HepG2 (cell line): ENCODE measurements around the gene MVB12A. TPM values are rescaled to one million over a fixed set of nuclear protein-coding genes. Genes with fewer than 3 reads are reported as not detected.

Source experiments
- ATAC-seq: fragments of 200-7000 bp; cut with Tn5 transposase; 3 replicates; pipeline ENCODE4 v1.9.1; 2020; ENCODE audit warnings: mild to moderate bottlenecking, moderate library complexity
- BruUV-seq: library from RNA; stranded (reverse); fragments of 400-500 nt; replicated peaks from 2 replicates; lab custom pipeline; 2021; lab: Mats Ljungman, UMichigan
- CTCF ChIA-PET: fragments of 300-600 bp; formaldehyde crosslinking; extraction: SDS; loops from one replicate; lab custom pipeline; 2021; ENCODE audit warnings: low total read pairs, inconsistent platforms, low intra/inter-chr PET ratio; lab: Yijun Ruan, JAX
- POLR2A ChIA-PET: fragments of 350-600 bp; sonication (Branson Sonifier 250); formaldehyde crosslinking; loops from one replicate; lab custom pipeline; 2020; ENCODE audit warnings: antibody characterized with exemption, inconsistent platforms; lab: Yijun Ruan, JAX
- DNase-seq: peaks from one replicate; pipeline ENCODE4 v3.0.0-alpha.2; 2015; ENCODE audit warnings: low spot score
- FAIRE-seq: peaks from 3 replicates; lab custom pipeline; 2011; peaks lifted over from hg19 to GRCh38; lab: Jason Lieb, UNC
- H2AFZ ChIP-seq: one replicate; pipeline ENCODE4 v1.6.1; 2011; ENCODE audit warnings: low read length, inconsistent platforms
- H3K27ac ChIP-seq: fragments of 300-600 bp; 3 replicates; pipeline ENCODE4 v1.8.0; 2011; ENCODE audit warnings: mixed run types, mild to moderate bottlenecking, mixed read lengths, low read length, inconsistent platforms; ENCODE audit not compliant: insufficient read depth; ENCODE audit errors: extremely low read length
- H3K27me3 ChIP-seq, 2 experiments: fragments of 200-600 bp in 1 of 2; 2 replicates in 1 of 2; 3 replicates in 1 of 2; pipeline versions ENCODE4 v1.6.0 to v1.8.0; 2011; ENCODE audit warnings: low read length in 2 of 2, mild to moderate bottlenecking in 2 of 2, moderate library complexity in 2 of 2, inconsistent platforms in 1 of 2; ENCODE audit not compliant: insufficient read depth in 2 of 2, control insufficient read depth in 1 of 2
- H3K36me3 ChIP-seq, 2 experiments: fragments of 200-600 bp in 1 of 2; replicated peaks in 1 of 2; 2 replicates in 1 of 2; 3 replicates in 1 of 2; pipeline versions ENCODE4 v1.5.1 to v1.8.0; 2011; ENCODE audit warnings: low read length in 2 of 2, inconsistent platforms in 1 of 2; ENCODE audit not compliant: insufficient read depth in 2 of 2, control insufficient read depth in 1 of 2
- H3K4me1 ChIP-seq: 2 replicates; pipeline ENCODE4 v1.5.1; 2012; ENCODE audit warnings: low read length, inconsistent platforms; ENCODE audit not compliant: insufficient read depth
- H3K4me2 ChIP-seq: 2 replicates; pipeline ENCODE4 v1.6.0; 2011; ENCODE audit warnings: low read depth, low read length, inconsistent platforms
- H3K4me3 ChIP-seq, 3 experiments: fragments of 200-600 bp in 1 of 3; sonication (generic), shearing (Covaris generic) in 1 of 3; replicated peaks in 1 of 3; 2 replicates each; pipeline ENCODE4 v1.5.1; 2011 to 2016; ENCODE audit warnings: low read length in 3 of 3, inconsistent platforms in 2 of 3, low read depth in 2 of 3, mild to moderate bottlenecking in 2 of 3, control low read depth in 1 of 3, mixed read lengths in 1 of 3; ENCODE audit not compliant: insufficient read depth in 1 of 3
- H3K79me2 ChIP-seq: one replicate; pipeline ENCODE4 v1.6.1; 2011; ENCODE audit warnings: low read length, inconsistent platforms; ENCODE audit not compliant: insufficient read depth
- H3K9ac ChIP-seq: 2 replicates; pipeline ENCODE4 v1.6.0; 2011; ENCODE audit warnings: mild to moderate bottlenecking, low read depth, low read length, inconsistent platforms; ENCODE audit not compliant: insufficient read depth
- H3K9me3 ChIP-seq: 2 replicates; pipeline ENCODE4 v1.5.1; 2012; ENCODE audit warnings: mild to moderate bottlenecking, low read length
- H4K20me1 ChIP-seq: 2 replicates; pipeline ENCODE4 v1.6.0; 2011; ENCODE audit warnings: inconsistent platforms, mild to moderate bottlenecking, low read length, moderate library complexity; ENCODE audit not compliant: insufficient read depth
- FOSL2 ChIP-seq: sonication (generic); formaldehyde crosslinking; IDR thresholded peaks from 2 replicates; pipeline ENCODE4 v1.4.0; 2020; ENCODE audit warnings: missing genetic modification reagents
- NFE2L2 ChIP-seq: fragments of 150-350 bp; IDR thresholded peaks from 2 replicates; pipeline ENCODE4 v1.6.1; 2014; ENCODE audit warnings: low read length
- SOX13 ChIP-seq, 3 experiments: fragments of 450-650 bp in 1 of 3; sonication (generic) in 1 of 3; formaldehyde crosslinking in 1 of 3; IDR thresholded peaks in 2 of 3; conservative IDR thresholded peaks in 1 of 3; 2 replicates each; pipeline versions ENCODE4 v1.5.0 to v1.6.1; 2016 to 2020; ENCODE audit warnings: antibody characterized with exemption in 1 of 3, mild to moderate bottlenecking in 1 of 3, missing compliant biosample characterization in 1 of 3, missing genetic modification reagents in 1 of 3, moderate library complexity in 1 of 3
- SRSF1 ChIP-seq: fragments of 200-400 bp; formaldehyde crosslinking; optimal IDR thresholded peaks from 2 replicates; pipeline ENCODE3; 2017; ENCODE audit warnings: mild to moderate bottlenecking, low read depth, low read length, moderate library complexity
- ZNF362 ChIP-seq: sonication (generic); formaldehyde crosslinking; IDR thresholded peaks from 2 replicates; pipeline ENCODE4 v1.4.0; 2020; ENCODE audit warnings: missing genetic modification reagents, mild to moderate bottlenecking, borderline replicate concordance
- ZNF574 ChIP-seq: sonication (generic); formaldehyde crosslinking; IDR thresholded peaks from 2 replicates; pipeline ENCODE4 v1.4.0; 2020; ENCODE audit warnings: missing genetic modification reagents
- ZNF761 ChIP-seq: sonication (generic); formaldehyde crosslinking; conservative IDR thresholded peaks from 2 replicates; pipeline ENCODE4 v1.4.0; 2020; ENCODE audit warnings: mild to moderate bottlenecking, missing genetic modification reagents
- ZNF768 ChIP-seq: sonication (generic); formaldehyde crosslinking; IDR thresholded peaks from 2 replicates; pipeline ENCODE4 v1.4.0; 2020; ENCODE audit warnings: missing genetic modification reagents
- WGBS: methylation state at CpG from one replicate; pipeline ENCODE4 v1.1.6; 2017; ENCODE audit warnings: low lambda C conversion rate; 5-methylcytosine and 5-hydroxymethylcytosine counted together
- in situ Hi-C: cut with HindIII; loops from 2 replicates; pipeline ENCODE4 v1.10.0; 2017; ENCODE audit warnings: low pct_unique_long_range_greater_than_20kb; ENCODE audit not compliant: extremely low pct_ligation_motif_present
- intact Hi-C: fragments of 100-400 bp; cut with micrococcal nuclease; formaldehyde crosslinking; loops from one replicate; pipeline ENCODE4 v1.10.0; 2022; ENCODE audit not compliant: unreplicated experiment
- polyA plus RNA-seq, 8 experiments: library from polyadenylated mRNA; depleted of rRNA in 3 of 8; stranded (reverse) in 7 of 8; unstranded in 1 of 8; fragments of >200 nt; fragmentation: Illumina TruSeq in 4 of 8; extraction: Trizol in 4 of 8; gene quantifications; 2 replicates each; pipeline versions ENCODE4 v1.2.1 to v1.2.3, GENCODE V29; 2011 to 2016; ENCODE audit warnings: low read depth in 4 of 8, missing spikeins in 1 of 8, mixed read lengths in 1 of 8; ENCODE audit not compliant: insufficient read depth in 1 of 8
- total RNA-seq, 5 experiments: library from RNA; depleted of rRNA; stranded (reverse); fragments of >200 nt; fragmentation: Illumina TruSeq; extraction: Trizol; gene quantifications; 2 replicates each; pipeline ENCODE4 v1.2.3, GENCODE V29; 2016; ENCODE audit warnings: low read depth in 1 of 5

The MVB12A gene
- total and polyA plus RNA-seq, 2 of the 13 experiments (the other 11 are each of a cell fraction or from before 2014, with no cell fraction given), result 35.7 to 36.1 TPM

GRCh38 chr19:17450264-17451075 is 30.6 kb downstream of the MVB12A start:
- TF ChIP-seq NFE2L2, result 0 out of 2 replicates have a peak, but pooled peaks have one; percentile 53
- no peak for TF ChIP-seq ZNF362 (CRISPR knock-in tag)
- TF ChIP-seq FOSL2 (CRISPR knock-in tag), result 0 out of 2 replicates have a peak, but pooled peaks have one; percentile 13
- Histone ChIP-seq H3K4me1 (0 out of 2 replicates have a peak, but pooled peaks cover 7% of the 10 kb centered on the region), H3K79me2 (no peaks in the 10 kb centered on the region), H4K20me1 (no peaks in the 10 kb centered on the region), H3K27me3 (peaks cover 2 to 6% of the 10 kb centered on the region in 2 experiments; a peak in 4 of 5 replicates), H3K27ac (no peak overlapping the region), H3K4me3 (no peak overlapping the region), H3K9me3 (no peaks in the 10 kb centered on the region), H3K4me2 (no peak overlapping the region), H3K36me3 (no peaks in the 10 kb centered on the region), H3K9ac (no peak overlapping the region), H2AFZ (no peak overlapping the region)
- no TSS peak for BruUV-seq
- DNase-seq (no peak), ATAC-seq (no peak), FAIRE-seq (no peak)
- in situ Hi-C loops (loop anchor here (10.0 kb wide), 1 partner anchor 124 kb away; no protein-coding TSS in a partner anchor), intact Hi-C loops (no loop called here)
- ChIA-PET POLR2A (no interaction called here), CTCF (no interaction called here)
- 10% methylated on average over 8 of the region's 8 CpGs for WGBS

GRCh38 chr19:17451820-17452219 is 32.0 kb downstream of the MVB12A start:
- ChIA-PET CTCF (no interaction called here), POLR2A (no interaction called here)
- Histone ChIP-seq H3K9ac (no peak overlapping the region), H3K4me3 (no peak overlapping the region), H3K36me3 (no peaks in the 10 kb centered on the region), H3K4me1 (0 out of 2 replicates have a peak, but pooled peaks cover 7% of the 10 kb centered on the region), H2AFZ (no peak overlapping the region), H3K4me2 (no peak overlapping the region), H3K27ac (no peak overlapping the region), H3K27me3 (peaks cover 4 to 14% of the 10 kb centered on the region in 2 experiments; a peak in 4 of 5 replicates), H3K9me3 (no peaks in the 10 kb centered on the region), H4K20me1 (no peaks in the 10 kb centered on the region), H3K79me2 (no peaks in the 10 kb centered on the region)
- no TSS peak for BruUV-seq
- FAIRE-seq, result no peak
- WGBS, result 59% methylated on average over 4 of the region's 4 CpGs
- ATAC-seq, result no peak
- intact Hi-C loops, result no loop called here
- in situ Hi-C loops, result loop anchor here (10.0 kb wide), 1 partner anchor 123 kb away; no protein-coding TSS in a partner anchor
- TF ChIP-seq ZNF761 (no peak), SRSF1 (no peak), ZNF768 (CRISPR knock-in tag) (peak; percentile 80; the same call in 1 of the 2 replicates), SOX13 (IDR thresholded peaks at IDR 0.05) (no peak), SOX13 (CRISPR knock-in tag; conservative IDR thresholded peaks at IDR 0.05 in 1 of 2, IDR thresholded peaks at IDR 0.05 in 1 of 2) (no peak), ZNF574 (no peak)
- DNase-seq, result no peak
